GM12878 (cell line): ENCODE results near the gene LYPLAL1. TPM values are rescaled to one million over a fixed set of nuclear protein-coding genes. Genes with fewer than 3 reads are reported as not detected.
A peak's percentile ranks its signal among the peaks of the same experiment; 100 is the strongest.

Experiments used
- ATAC-seq: fragments of 200-7000 bp; cut with Tn5 transposase; 3 replicates; pipeline ENCODE4 v1.9.1; 2020; ENCODE audit warnings: mild to moderate bottlenecking, moderate library complexity
- BruUV-seq: library from RNA; stranded (reverse); fragments of 400-500 nt; replicated peaks from 2 replicates; lab custom pipeline; 2021; lab: Mats Ljungman, UMichigan
- CTCF ChIA-PET: fragments of 300-600 bp; sonication (Branson Sonifier 250); formaldehyde crosslinking; extraction: SDS; loops from one replicate; lab custom pipeline; 2021; ENCODE audit warnings: inconsistent platforms; lab: Yijun Ruan, JAX
- POLR2A ChIA-PET: fragments of 350-600 bp; formaldehyde crosslinking; extraction: SDS; loops from one replicate; lab custom pipeline; 2021; ENCODE audit warnings: inconsistent platforms; lab: Charles Lee
- RAD21 ChIA-PET: fragments of 300-600 bp; sonication (Branson Sonifier 250); formaldehyde crosslinking; loops from one replicate; lab custom pipeline; 2023; ENCODE audit warnings: antibody characterized with exemption; ENCODE audit not compliant: unreplicated experiment; lab: Charles Lee
- SMC1A ChIA-PET: fragments of 300-600 bp; sonication (Branson Sonifier 250); formaldehyde crosslinking; loops from one replicate; lab custom pipeline; 2023; ENCODE audit not compliant: unreplicated experiment, uncharacterized antibody; lab: Charles Lee
- DNase-seq: peaks from one replicate; pipeline ENCODE4 v3.0.0-alpha.2; 2011; ENCODE audit warnings: low read depth, low spot score
- FAIRE-seq: peaks from 3 replicates; lab custom pipeline; 2011; peaks lifted over from hg19 to GRCh38; lab: Jason Lieb, UNC
- H2AFZ ChIP-seq: 2 replicates; pipeline ENCODE4 v1.6.0; 2011; ENCODE audit warnings: low read depth, low read length, control low read depth; ENCODE audit not compliant: control insufficient read depth
- H3K27ac ChIP-seq: 2 replicates; pipeline ENCODE4 v1.5.1; 2011; ENCODE audit warnings: control low read depth; ENCODE audit not compliant: control insufficient read depth, insufficient read depth
- H3K27me3 ChIP-seq, 2 experiments: replicated peaks in 1 of 2; 2 replicates each; pipeline versions ENCODE4 v1.6.0 to v1.6.1; 2011; ENCODE audit warnings: low read length in 1 of 2; ENCODE audit not compliant: control insufficient read depth in 2 of 2, insufficient read depth in 2 of 2
- H3K36me3 ChIP-seq, 2 experiments: 2 replicates each; pipeline ENCODE4 v1.5.1; 2011; ENCODE audit warnings: low read length in 1 of 2; ENCODE audit not compliant: control insufficient read depth in 2 of 2, insufficient read depth in 2 of 2
- H3K4me1 ChIP-seq: 2 replicates; pipeline ENCODE4 v1.6.1; 2011; ENCODE audit warnings: mild to moderate bottlenecking, low read length, moderate library complexity, mixed read lengths; ENCODE audit not compliant: control insufficient read depth, insufficient read depth
- H3K4me2 ChIP-seq: 2 replicates; pipeline ENCODE4 v1.6.0; 2011; ENCODE audit warnings: control low read depth; ENCODE audit not compliant: control insufficient read depth, insufficient read depth
- H3K4me3 ChIP-seq: fragments of 200-600 bp; sonication (generic); 2 replicates; pipeline ENCODE4 v1.5.1; 2016
- H3K79me2 ChIP-seq: 2 replicates; pipeline ENCODE4 v1.6.0; 2011; ENCODE audit warnings: low read length; ENCODE audit not compliant: control insufficient read depth, insufficient read depth
- H3K9ac ChIP-seq: 2 replicates; pipeline ENCODE4 v1.8.0; 2011; ENCODE audit warnings: low read length, control low read depth, mixed read lengths; ENCODE audit not compliant: control insufficient read depth, insufficient read depth
- H3K9me3 ChIP-seq: replicated peaks from 3 replicates; pipeline ENCODE4 v1.5.1; 2011; ENCODE audit warnings: mild to moderate bottlenecking, low read length; ENCODE audit not compliant: control insufficient read depth, insufficient read depth
- H4K20me1 ChIP-seq: 2 replicates; pipeline ENCODE4 v1.6.0; 2011; ENCODE audit not compliant: control insufficient read depth, insufficient read depth
- CHD1 ChIP-seq: IDR thresholded peaks from 2 replicates; pipeline ENCODE4 v1.6.1; 2012; ENCODE audit warnings: low read depth, low read length, improper control_type of control experiment
- CREM ChIP-seq: IDR thresholded peaks from 2 replicates; pipeline ENCODE4 v1.6.1; 2014; ENCODE audit warnings: antibody characterized with exemption, low read depth
- CUX1 ChIP-seq: IDR thresholded peaks from 2 replicates; pipeline ENCODE4 v1.6.1; 2012; ENCODE audit warnings: improper control_type of control experiment, low read depth, low read length; ENCODE audit not compliant: insufficient replicate concordance
- HDAC6 ChIP-seq: fragments of 200-600 bp; sonication (generic); IDR thresholded peaks from one replicate; pipeline ENCODE4 v1.8.0; 2017; ENCODE audit warnings: antibody characterized with exemption; ENCODE audit not compliant: unreplicated experiment
- NR2F1 ChIP-seq: fragments of 450-650 bp; conservative IDR thresholded peaks from 2 replicates; pipeline ENCODE4 v1.6.1; 2017; ENCODE audit warnings: mild to moderate bottlenecking
- PAX5 ChIP-seq: IDR thresholded peaks from 2 replicates; pipeline ENCODE4 v1.6.1; 2011; ENCODE audit warnings: low read depth, low read length, borderline replicate concordance
- RUNX3 ChIP-seq: IDR thresholded peaks from 2 replicates; pipeline ENCODE4 v1.6.1; 2012; ENCODE audit warnings: low read length, inconsistent platforms
- SMARCA5 ChIP-seq: fragments of 450-650 bp; IDR thresholded peaks from 2 replicates; pipeline ENCODE4 v1.6.1; 2017; ENCODE audit warnings: mild to moderate bottlenecking
- SPI1 ChIP-seq: IDR thresholded peaks from 2 replicates; pipeline ENCODE4 v1.6.1; 2011; ENCODE audit warnings: low read depth, mild to moderate bottlenecking, low read length, moderate library complexity, borderline replicate concordance; ENCODE audit not compliant: insufficient read depth
- ZNF384 ChIP-seq: IDR thresholded peaks from 2 replicates; pipeline ENCODE4 v1.6.1; 2012; ENCODE audit warnings: low read depth, mild to moderate bottlenecking, low read length, improper control_type of control experiment, borderline replicate concordance
- ZNF592 ChIP-seq: fragments of 450-650 bp; IDR thresholded peaks from 2 replicates; pipeline ENCODE4 v1.6.1; 2017; ENCODE audit warnings: mild to moderate bottlenecking, moderate library complexity
- WGBS: methylation state at CpG from one replicate; pipeline ENCODE4 v1.1.6; 2016; ENCODE audit warnings: low lambda C conversion rate; ENCODE audit not compliant: insufficient replicate concordance, insufficient coverage; ENCODE audit errors: missing lambda C conversion rate; 5-methylcytosine and 5-hydroxymethylcytosine counted together
- in situ Hi-C: fragments of 300-500 bp; cut with MboI; formaldehyde crosslinking; loops from 9 replicates; pipeline ENCODE4 v1.14.3; 2018; ENCODE audit warnings: mixed read lengths
- intact Hi-C: fragments of 100-400 bp; cut with micrococcal nuclease; formaldehyde crosslinking; loops from one replicate; pipeline ENCODE4 v1.14.2; 2022; ENCODE audit not compliant: unreplicated experiment
- polyA plus RNA-seq, 11 experiments: library from polyadenylated mRNA; depleted of rRNA in 4 of 11; unstranded in 6 of 11; stranded (reverse) in 5 of 11; fragments of >200 nt; fragmentation: Nextera tagmentation in 4 of 11; fragmentation: Illumina TruSeq in 1 of 11; extraction: Ambion mirVana in 4 of 11; extraction: Trizol in 1 of 11; gene quantifications; 1 replicate in 1 of 11; 2 replicates in 10 of 11; pipeline versions ENCODE4 v1.2.1 to v1.2.3, GENCODE V29; 2011 to 2016; ENCODE audit warnings: inconsistent platforms in 2 of 11, missing spikeins in 2 of 11, low read depth in 1 of 11
- total RNA-seq, 4 experiments: library from RNA; depleted of rRNA in 3 of 4; stranded (reverse); fragments of >200 nt in 3 of 4; fragmentation: Illumina TruSeq in 1 of 4; extraction: Trizol in 1 of 4; gene quantifications; 2 replicates each; pipeline versions ENCODE4 v1.2.1 to v1.2.3, GENCODE V29; 2013 to 2021
- TF ChIP-seq, protein P1 (sequence below): IDR thresholded peaks from 2 replicates; pipeline ENCODE4 v1.6.1; 2011; ENCODE audit warnings: mild to moderate bottlenecking, low read depth, low read length, moderate library complexity; ENCODE audit not compliant: insufficient replicate concordance

Gene LYPLAL1
- total and polyA plus RNA-seq, 10 of the 15 experiments (the other 5 are each of a cell fraction or from before 2014, with no cell fraction given) = 19.4 to 112 (median 40.5) TPM

- H3K4me1 ChIP-seq = peaks cover 13% of the 10 kb centered on the region; the same call in 1 of the 2 replicates
- peak overlapping the region; percentile 92 for H3K4me2 ChIP-seq
- ChIA-PET SMC1A (interaction anchor here (0.6 to 6.5 kb wide), 10 partner anchors 10 to 408 kb away, joined by 3 to 173 read pairs (median 5); partner anchors contain the start of gene LYPLAL1), RAD21 (interaction anchor here (0.6 to 6.8 kb wide), 8 partner anchors 9 to 192 kb away, joined by 3 to 134 read pairs (median 4); partner anchors contain the start of gene LYPLAL1), CTCF (interaction anchor here (0.5 to 6.2 kb wide), 8 partner anchors 9 to 900 kb away, joined by 3 to 74 read pairs (median 4); partner anchors contain the start of gene LYPLAL1), POLR2A (interaction anchor here (0.9 to 7.1 kb wide), 3 partner anchors 8 to 98 kb away, joined by 3 to 98 read pairs (median 4); partner anchors contain the start of gene LYPLAL1)
- H3K4me3 ChIP-seq = peak overlapping the region; percentile 37; the same call in 1 of the 2 replicates
- intact Hi-C loops = loop anchor here (2.0 to 5.0 kb wide), 3 partner anchors 14 to 274 kb away; no protein-coding TSS in a partner anchor
- DNase-seq (peak; percentile 55), FAIRE-seq (peak; percentile 31), ATAC-seq (peak; percentile 65)
- no peaks in the 10 kb centered on the region for H3K27me3 ChIP-seq
- peak overlapping the region; percentile 43 for H2AFZ ChIP-seq
- H3K9ac ChIP-seq = peak overlapping the region; percentile 46; the same call in 1 of the 2 replicates
- in situ Hi-C loops = loop anchor here (25.0 kb wide), 1 partner anchor 1049 kb away; no protein-coding TSS in a partner anchor
- H3K36me3 ChIP-seq = no peaks in the 10 kb centered on the region; a peak in 1 of 4 replicates
- peaks cover 53% of the 10 kb centered on the region for H3K79me2 ChIP-seq
- 9% methylated on average over 3 of the region's 3 CpGs for WGBS
- BruUV-seq = no TSS peak
- H3K27ac ChIP-seq = peak overlapping the region; percentile 87
- H3K9me3 ChIP-seq = peaks cover 2% of the 10 kb centered on the region; the same call in 1 of the 3 replicates
- no peaks in the 10 kb centered on the region for H4K20me1 ChIP-seq
- TF ChIP-seq CREM (no peak), SPI1 (peak; percentile 67; the same call in 1 of the 2 replicates), CHD1 (no peak), NR2F1 (no peak), ZNF384 (no peak), SMARCA5 (no peak), HDAC6 (no peak), PAX5 (no peak), CUX1 (peak; percentile 46), RUNX3 (no peak), ZNF592 (no peak)
- TF ChIP-seq, protein P1, sequence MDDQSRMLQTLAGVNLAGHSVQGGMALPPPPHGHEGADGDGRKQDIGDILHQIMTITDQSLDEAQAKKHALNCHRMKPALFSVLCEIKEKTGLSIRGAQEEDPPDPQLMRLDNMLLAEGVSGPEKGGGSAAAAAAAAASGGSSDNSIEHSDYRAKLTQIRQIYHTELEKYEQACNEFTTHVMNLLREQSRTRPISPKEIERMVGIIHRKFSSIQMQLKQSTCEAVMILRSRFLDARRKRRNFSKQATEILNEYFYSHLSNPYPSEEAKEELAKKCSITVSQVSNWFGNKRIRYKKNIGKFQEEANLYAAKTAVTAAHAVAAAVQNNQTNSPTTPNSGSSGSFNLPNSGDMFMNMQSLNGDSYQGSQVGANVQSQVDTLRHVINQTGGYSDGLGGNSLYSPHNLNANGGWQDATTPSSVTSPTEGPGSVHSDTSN = no peak
These were observed 14.7 kb downstream of the LYPLAL1 start for GRCh38 chr1:219188331-219188803.
